Stimulated activated CD4-positive, alpha-beta T cell treated with anti-CD3 and anti-CD28 coated beads, Interleukin-1b, Interleukin-23, amount 100 ng/mL, for 48 hours (primary cell): ENCODE data around the gene TCIRG1.

ENCODE experiments used
- DNase-seq: peaks from one replicate; pipeline ENCODE4 v3.0.0-alpha.2; 2020

The TCIRG1 gene

DNA sequence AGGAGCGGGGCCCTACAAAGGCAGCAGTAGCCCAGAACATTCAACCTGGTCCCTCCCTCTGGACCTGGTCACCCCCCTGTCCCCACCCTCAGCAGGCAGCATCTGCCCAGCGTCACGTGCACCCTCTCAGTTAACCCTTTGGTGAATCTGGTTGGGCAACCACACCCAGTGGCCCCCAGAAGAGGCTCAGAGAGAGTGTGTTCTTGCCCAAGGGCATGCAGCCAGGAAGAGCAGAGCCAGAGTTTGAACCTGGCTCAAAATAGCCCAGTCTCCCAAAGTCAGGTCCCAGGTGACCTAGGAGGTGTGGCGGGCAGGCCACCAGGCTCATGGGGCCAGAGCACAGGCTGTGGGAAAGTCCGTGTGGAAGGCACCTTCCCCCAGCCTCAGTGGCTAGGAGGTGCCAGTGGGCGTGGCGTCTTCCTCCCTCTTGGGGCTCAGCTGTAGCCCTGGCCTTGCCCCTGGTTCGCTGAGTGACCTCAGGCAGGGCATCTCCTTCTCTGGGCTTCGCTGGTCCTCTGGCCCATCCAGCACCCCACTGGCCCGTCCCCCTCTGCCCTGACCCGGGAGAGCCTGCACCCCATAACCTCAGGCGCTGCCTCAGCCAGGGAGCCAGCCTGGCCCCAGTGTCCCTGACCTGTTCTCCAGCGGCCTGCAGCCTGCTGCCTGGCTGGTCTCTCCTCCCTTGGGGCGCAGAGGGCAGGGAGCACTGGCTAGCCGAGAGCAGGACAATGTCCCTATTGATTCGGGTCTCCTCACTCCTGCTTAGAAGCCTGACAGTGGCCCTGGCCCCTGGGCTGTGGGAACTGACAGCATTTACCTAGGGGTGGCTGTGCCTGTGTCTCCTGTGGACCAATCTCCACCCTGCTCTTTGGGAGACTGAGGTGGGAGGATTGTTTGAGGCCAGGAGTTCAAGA lies 21.7 kb upstream of the TCIRG1 start:
- no peak for DNase-seq

GRCh38 chr11:68017980-68018729 lies 20.7 kb upstream of the TCIRG1 start:
- no peak for DNase-seq

GRCh38 chr11:68018730-68019190 lies 20.1 kb upstream of the TCIRG1 start:
- no peak for DNase-seq

- DNase-seq, result no peak
These were observed 19.3 kb upstream of the TCIRG1 start for GRCh38 chr11:68019486-68019885.

DNA sequence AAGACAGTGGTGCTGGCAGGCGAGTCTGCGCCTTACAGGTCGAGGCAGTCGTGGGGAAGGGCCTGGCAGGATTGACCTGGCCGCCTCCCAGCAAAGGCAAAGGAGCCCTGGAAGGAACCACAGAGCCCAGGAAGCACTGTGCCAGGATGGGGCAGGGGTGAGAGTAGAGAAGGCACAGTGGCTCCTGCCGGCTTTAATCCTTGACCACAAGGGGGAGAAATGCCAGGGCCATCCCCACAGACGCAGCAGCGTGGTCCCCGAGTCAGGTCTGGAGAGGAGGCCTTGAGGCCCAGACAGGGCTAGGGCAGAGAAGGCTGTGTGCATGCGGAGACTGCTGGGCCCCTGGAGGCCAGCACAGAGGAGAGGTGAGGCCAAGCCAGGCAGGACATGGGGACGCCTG lies 18.2 kb upstream of the TCIRG1 start:
- DNase-seq, result no peak

- no peak for DNase-seq
These were observed 17.5 kb upstream of the TCIRG1 start for GRCh38 chr11:68021167-68021787.

- DNase-seq, result no peak
These were observed 16.3 kb upstream of the TCIRG1 start for GRCh38 chr11:68022531-68022930.

GRCh38 chr11:68024508-68024907 lies 14.3 kb upstream of the TCIRG1 start:
- DNase-seq, result no peak

- DNase-seq, result no peak
These were observed 13.8 kb upstream of the TCIRG1 start for GRCh38 chr11:68025047-68025446.

- no peak for DNase-seq
These were observed 12.3 kb upstream of the TCIRG1 start for GRCh38 chr11:68026391-68027105.

DNA sequence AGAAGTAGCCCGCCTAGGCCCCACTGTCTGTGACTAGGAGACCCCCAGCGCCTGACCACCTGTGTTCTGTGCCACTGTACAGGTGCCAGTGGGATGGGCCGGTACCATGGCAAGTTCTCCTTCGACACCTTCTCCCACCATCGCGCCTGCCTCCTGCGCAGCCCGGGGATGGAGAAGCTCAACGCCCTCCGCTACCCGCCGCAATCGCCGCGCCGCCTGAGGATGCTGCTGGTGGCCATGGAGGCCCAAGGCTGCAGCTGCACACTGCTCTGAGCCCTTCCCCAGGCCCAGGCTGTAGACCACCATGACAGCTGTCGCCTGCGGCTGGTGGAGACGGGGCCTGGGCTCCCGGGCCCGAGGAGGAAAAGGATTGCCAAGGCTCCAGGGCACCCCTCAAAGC lies 11.2 kb upstream of the TCIRG1 start:
- no peak for DNase-seq

- DNase-seq, result no peak
These were observed 9.9 kb upstream of the TCIRG1 start for GRCh38 chr11:68028802-68029545.

DNA sequence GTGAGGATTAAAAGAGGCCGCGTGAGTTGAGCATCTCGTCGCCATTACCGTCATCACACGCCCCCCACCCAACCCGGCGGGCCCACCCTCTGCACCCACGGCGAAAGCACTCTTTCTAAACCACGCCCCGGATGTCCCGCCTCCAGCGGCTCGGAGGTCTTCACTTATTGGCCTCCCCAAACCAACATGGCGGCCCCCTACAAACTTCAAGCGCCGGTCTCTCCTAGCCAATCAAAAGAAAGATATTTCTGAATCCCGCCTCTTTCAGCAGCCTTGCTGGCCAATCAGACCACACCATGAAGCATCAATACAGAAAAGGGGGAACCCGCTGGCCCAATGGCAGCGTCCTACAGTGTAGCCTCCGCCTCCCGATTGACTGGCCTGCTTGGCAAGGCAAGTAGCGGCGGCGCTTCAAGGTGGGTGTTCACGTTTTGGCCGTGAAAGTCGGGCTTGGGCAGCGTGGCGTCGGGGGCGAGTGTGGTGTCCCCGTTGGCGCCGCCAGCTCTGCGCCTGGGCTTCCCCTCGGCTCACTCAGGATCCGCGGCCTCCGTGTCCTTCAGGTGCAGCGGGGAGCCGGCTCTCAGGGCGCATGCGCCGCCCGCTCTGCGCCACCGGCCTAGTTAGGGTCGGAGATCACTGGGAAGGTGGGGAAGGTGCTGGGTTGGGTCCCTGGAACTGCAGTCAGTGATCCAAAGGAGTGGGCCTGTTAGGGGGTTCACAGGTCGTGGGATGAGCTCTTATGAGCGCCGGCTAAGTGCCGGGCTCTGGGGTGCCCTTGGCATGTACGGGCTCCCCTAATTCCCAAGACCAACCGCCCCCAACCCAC lies 8.3 kb upstream of the TCIRG1 start, which contains the start of gene NDUFS8:
TSS of gene NDUFS8 (plus strand) at position 364 of the 826 bp plus-strand sequence. CDS start 1,471 bp downstream, outside the sequence.
- DNase-seq, result peak; percentile 95

DNA sequence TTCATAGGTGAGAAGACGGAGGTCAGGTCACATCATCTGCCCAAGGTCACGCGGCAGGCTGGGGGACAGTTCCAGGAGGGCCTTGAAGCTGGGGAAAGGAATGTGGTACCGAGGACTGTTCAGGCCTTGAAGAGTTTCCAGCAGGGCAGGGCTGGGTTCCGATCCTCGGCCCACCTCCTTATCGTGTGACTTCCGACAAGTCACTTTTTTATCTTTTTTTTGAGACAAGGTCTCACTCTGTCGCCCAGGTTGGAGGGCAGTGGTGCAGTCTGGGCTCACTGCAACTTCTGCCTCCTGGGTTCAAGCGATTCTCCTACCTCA lies 7.7 kb upstream of the TCIRG1 start:
- DNase-seq, result no peak

- DNase-seq, result no peak
These were observed 6.8 kb upstream of the TCIRG1 start for GRCh38 chr11:68032003-68032402.

GRCh38 chr11:68032997-68033707 lies 5.7 kb upstream of the TCIRG1 start:
- no peak for DNase-seq

DNA sequence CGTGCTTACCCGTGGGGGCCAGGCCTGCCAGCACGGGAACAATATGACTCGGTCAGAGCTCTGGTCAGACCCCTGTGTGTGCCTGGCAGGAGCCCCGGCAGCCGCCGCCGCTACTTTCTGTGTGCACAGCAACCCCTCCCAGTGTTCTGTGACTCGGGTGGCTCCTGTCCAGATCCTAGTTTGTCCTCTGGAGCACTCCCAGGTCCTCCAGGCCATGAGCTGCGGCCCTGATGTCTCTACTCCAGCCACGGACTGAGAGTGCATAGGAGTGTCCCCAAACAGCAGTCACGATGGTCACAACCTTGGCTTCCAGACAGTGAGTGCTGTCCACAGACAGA lies 5.1 kb upstream of the TCIRG1 start:
- no peak for DNase-seq

- no peak for DNase-seq
These were observed 3.5 kb upstream of the TCIRG1 start for GRCh38 chr11:68035266-68035876.

DNA sequence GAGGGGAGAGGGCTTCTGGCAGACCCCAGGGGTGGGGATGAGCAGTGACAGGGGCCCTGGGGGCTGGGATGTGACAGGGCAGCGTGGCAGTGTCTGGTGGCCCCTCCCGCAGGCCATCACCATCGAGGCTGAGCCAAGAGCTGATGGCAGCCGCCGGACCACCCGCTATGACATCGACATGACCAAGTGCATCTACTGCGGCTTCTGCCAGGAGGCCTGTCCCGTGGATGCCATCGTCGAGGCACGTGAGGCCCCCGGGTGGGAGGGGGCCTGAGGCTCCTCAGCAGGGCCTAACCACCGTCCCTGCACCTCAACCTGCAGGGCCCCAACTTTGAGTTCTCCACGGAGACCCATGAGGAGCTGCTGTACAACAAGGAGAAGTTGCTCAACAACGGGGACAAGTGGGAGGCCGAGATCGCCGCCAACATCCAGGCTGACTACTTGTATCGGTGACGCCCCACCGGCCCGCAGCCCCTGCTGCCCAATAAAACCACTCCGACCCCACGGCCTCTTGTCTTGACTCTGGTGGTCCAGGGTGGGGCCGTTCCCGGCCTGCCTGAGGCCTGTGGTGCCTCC lies 2.6 kb upstream of the TCIRG1 start:
- no peak for DNase-seq

- no peak for DNase-seq
These were observed 2.0 kb upstream of the TCIRG1 start for GRCh38 chr11:68036717-68037239.
